ENCODE measurements around the gene SFRP2. TPM values are rescaled to one million over a fixed set of nuclear protein-coding genes. Genes with fewer than 3 reads are reported as not detected.
A peak's percentile ranks its signal among the peaks of the same experiment; 100 is the strongest.

SFRP2 gene
- total RNA-seq, 2 experiments from 2014 or later, result not detected

- peaks cover 5% of the 10 kb centered on the region for H3K9me3 Mint-ChIP-seq
- H3K4me1 ChIP-seq (ENCODE audit: insufficient read depth, low read length), result no peaks in the 10 kb centered on the region
- peaks cover 3% of the 10 kb centered on the region for H3K27me3 Mint-ChIP-seq
- no peaks in the 10 kb centered on the region for H3K36me3 Mint-ChIP-seq (ENCODE audit: low read depth)
- H3K27me3 ChIP-seq (ENCODE audit: control insufficient read depth in 1 of 2, insufficient read depth in 2 of 2, low read length in 2 of 2), result peaks cover 0 to 2% of the 10 kb centered on the region in 2 experiments
- peaks cover 0 to 5% of the 10 kb centered on the region in 2 experiments for H3K9me3 ChIP-seq (ENCODE audit: control insufficient read depth in 1 of 2, insufficient read depth in 1 of 2, low read length in 2 of 2)
- ATAC-seq (ENCODE audit: poor library complexity) (no peak), DNase-seq (no peak)
- no peaks in the 10 kb centered on the region for H3K36me3 ChIP-seq (ENCODE audit: insufficient read depth, low read length)
- H3K4me3 ChIP-seq (ENCODE audit: low read length), result no peak overlapping the region
- TF ChIP-seq CTCF (IDR thresholded peaks at IDR 0.05), result no peak
- H3K27ac Mint-ChIP-seq, result no peak overlapping the region
- ChIA-PET POLR2A (no interaction called here), CTCF (no interaction called here)
- H3K27ac ChIP-seq (ENCODE audit: low read depth in 1 of 2, low read length in 2 of 2), result no peak overlapping the region
- no peaks in the 10 kb centered on the region for H3K4me1 Mint-ChIP-seq (ENCODE audit: low read depth)
- no peak overlapping the region for H3K4me3 Mint-ChIP-seq
- intact Hi-C loops (cut with DNase I, micrococcal nuclease), result no loop called here
Measured at GRCh38 chr4:153735906-153736461, 52.9 kb downstream of the SFRP2 start.

- no peaks in the 10 kb centered on the region for H3K9me3 ChIP-seq (ENCODE audit: control insufficient read depth in 1 of 2, insufficient read depth in 1 of 2, low read length in 2 of 2)
- Mint-ChIP-seq H3K4me1 (ENCODE audit: low read depth) (no peaks in the 10 kb centered on the region), H3K9me3 (no peaks in the 10 kb centered on the region), H3K27ac (no peak overlapping the region), H3K36me3 (ENCODE audit: low read depth) (no peaks in the 10 kb centered on the region), H3K27me3 (no peaks in the 10 kb centered on the region), H3K4me3 (no peak overlapping the region)
- ATAC-seq (ENCODE audit: poor library complexity), result no peak
- intact Hi-C loops (cut with DNase I, micrococcal nuclease), result no loop called here
- H3K4me3 ChIP-seq (ENCODE audit: low read length), result no peak overlapping the region
- CTCF ChIA-PET, result no interaction called here
- H3K27ac ChIP-seq (ENCODE audit: low read depth in 1 of 2, low read length in 2 of 2), result no peak overlapping the region
- POLR2A ChIA-PET, result no interaction called here
- H3K4me1 ChIP-seq (ENCODE audit: insufficient read depth, low read length), result no peaks in the 10 kb centered on the region
- no peaks in the 10 kb centered on the region for H3K27me3 ChIP-seq (ENCODE audit: control insufficient read depth in 1 of 2, insufficient read depth in 2 of 2, low read length in 2 of 2)
- TF ChIP-seq CTCF (IDR thresholded peaks at IDR 0.05), result no peak
- no peak for DNase-seq
- H3K36me3 ChIP-seq (ENCODE audit: insufficient read depth, low read length), result no peaks in the 10 kb centered on the region
Measured at GRCh38 chr4:153733751-153734448, 55.0 kb downstream of the SFRP2 start.

- H3K27ac Mint-ChIP-seq, result no peak overlapping the region
- CTCF ChIA-PET, result no interaction called here
Measured at GRCh38 chr4:153731239-153731638, 57.6 kb downstream of the SFRP2 start.

More at GRCh38 chr4:153731239-153731638, 57.6 kb downstream of the SFRP2 start:
- Mint-ChIP-seq H3K36me3 (ENCODE audit: low read depth) (no peaks in the 10 kb centered on the region), H3K27me3 (no peaks in the 10 kb centered on the region), H3K9me3 (no peaks in the 10 kb centered on the region), H3K4me1 (ENCODE audit: low read depth) (no peaks in the 10 kb centered on the region), H3K4me3 (no peak overlapping the region)
- Histone ChIP-seq H3K4me3 (ENCODE audit: low read length) (no peak overlapping the region), H3K9me3 (ENCODE audit: control insufficient read depth in 1 of 2, insufficient read depth in 1 of 2, low read length in 2 of 2) (no peaks in the 10 kb centered on the region), H3K27ac (ENCODE audit: low read depth in 1 of 2, low read length in 2 of 2) (no peak overlapping the region), H3K27me3 (ENCODE audit: control insufficient read depth in 1 of 2, insufficient read depth in 2 of 2, low read length in 2 of 2) (no peaks in the 10 kb centered on the region), H3K36me3 (ENCODE audit: insufficient read depth, low read length) (no peaks in the 10 kb centered on the region), H3K4me1 (ENCODE audit: insufficient read depth, low read length) (no peaks in the 10 kb centered on the region)
- POLR2A ChIA-PET, result no interaction called here
- TF ChIP-seq CTCF (IDR thresholded peaks at IDR 0.05), result no peak
- intact Hi-C loops (cut with DNase I, micrococcal nuclease), result no loop called here
- DNase-seq (peak in 2 of 14 experiments; percentile 15 to 38), ATAC-seq (ENCODE audit: poor library complexity) (no peak)

Other genes starting within 250 kb of the SFRP2 start
- 1 to 10 TPM; 2.8 to 2.9 TPM for gene TLR2, start 104.8 kb downstream of the SFRP2 start, total RNA-seq
- 1 to 10 TPM; 1.4 to 1.8 TPM for gene RNF175, start 29.1 kb downstream of the SFRP2 start, total RNA-seq

All from CD4-positive, alpha-beta T cell (primary cell).